GM12891 (cell line): ENCODE results near the gene ZNF587.

Experiments used
- PAX5 ChIP-seq: IDR thresholded peaks from 2 replicates; pipeline ENCODE4 v1.6.1; 2011; ENCODE audit warnings: low read length, moderate library complexity, mild to moderate bottlenecking; ENCODE audit not compliant: insufficient read depth, severe bottlenecking
- POLR2A ChIP-seq: IDR thresholded peaks from 2 replicates; pipeline ENCODE4 v1.6.1; 2011; ENCODE audit warnings: low read depth, low read length, control low read depth
- POLR2AphosphoS5 ChIP-seq: IDR thresholded peaks from 2 replicates; pipeline ENCODE4 v1.6.1; 2011; ENCODE audit warnings: low read depth, low read length, control low read depth
- POU2F2 ChIP-seq: IDR thresholded peaks from 2 replicates; pipeline ENCODE4 v1.6.1; 2011; ENCODE audit warnings: low read depth, mild to moderate bottlenecking, control low read depth, low read length, moderate library complexity
- SPI1 ChIP-seq: IDR thresholded peaks from 2 replicates; pipeline ENCODE4 v1.6.1; 2011; ENCODE audit warnings: low read depth, low read length, control low read depth
- TAF1 ChIP-seq: IDR thresholded peaks from 2 replicates; pipeline ENCODE4 v1.6.1; 2011; ENCODE audit warnings: low read depth, low read length, control low read depth

GRCh38 chr19:57914531-57914930 lies 64.9 kb downstream of the ZNF587 start:
- no peak for TF ChIP-seq POLR2A
- no peak for TF ChIP-seq POLR2AphosphoS5
- TF ChIP-seq TAF1 = no peak
- TF ChIP-seq PAX5 = no peak
- TF ChIP-seq POU2F2 = no peak
- no peak for TF ChIP-seq SPI1
